GM23338 (cell line): ENCODE results near the gene TNFRSF12A. TPM values are rescaled to one million over a fixed set of nuclear protein-coding genes. Genes with fewer than 3 reads are reported as not detected.

Source experiments
- ATAC-seq: fragments of 200-7000 bp; cut with Tn5 transposase; 3 replicates; pipeline ENCODE4 v1.9.1; 2020
- DNase-seq: peaks from one replicate; pipeline ENCODE4 v3.0.0-alpha.2; 2015; ENCODE audit warnings: low spot score
- H2AFZ ChIP-seq: fragments of 200-600 bp; sonication (generic); 2 replicates; pipeline ENCODE4 v1.8.0; 2016; ENCODE audit warnings: antibody characterized with exemption, mild to moderate bottlenecking, moderate library complexity
- H3F3A ChIP-seq: fragments of 200-600 bp; sonication (generic); replicated peaks from 2 replicates; pipeline ENCODE4 v1.8.0; 2017; ENCODE audit warnings: antibody characterized with exemption, mixed run types, low read depth
- H3K27ac ChIP-seq: fragments of 200-600 bp; sonication (generic); 2 replicates; pipeline ENCODE4 v1.6.1; 2016; ENCODE audit warnings: low read depth
- H3K27me3 ChIP-seq: fragments of 200-600 bp; sonication (generic); 2 replicates; pipeline ENCODE4 v1.8.0; 2016; ENCODE audit warnings: mild to moderate bottlenecking, mixed run types, moderate library complexity; ENCODE audit not compliant: insufficient read depth
- H3K36me3 ChIP-seq: fragments of 200-600 bp; sonication (generic); 2 replicates; pipeline ENCODE4 v1.8.0; 2016; ENCODE audit warnings: mild to moderate bottlenecking; ENCODE audit not compliant: insufficient read depth
- H3K4me1 ChIP-seq: fragments of 200-600 bp; sonication (generic); 2 replicates; pipeline ENCODE4 v1.8.0; 2016; ENCODE audit warnings: mild to moderate bottlenecking, moderate library complexity; ENCODE audit not compliant: insufficient read depth
- H3K4me2 ChIP-seq: fragments of 200-600 bp; sonication (generic); 2 replicates; pipeline ENCODE4 v1.7.1; 2017; ENCODE audit warnings: mixed run types
- H3K4me3 ChIP-seq: fragments of 200-600 bp; sonication (generic); 2 replicates; pipeline ENCODE4 v1.6.1; 2016; ENCODE audit warnings: mixed run types
- H3K79me2 ChIP-seq: fragments of 200-600 bp; sonication (generic); replicated peaks from 2 replicates; pipeline ENCODE4 v1.8.0; 2017; ENCODE audit warnings: mild to moderate bottlenecking; ENCODE audit not compliant: insufficient read depth
- H3K9me2 ChIP-seq: fragments of 200-600 bp; sonication (generic); 2 replicates; pipeline ENCODE4 v1.8.0; 2017; ENCODE audit not compliant: insufficient read depth
- H4K20me1 ChIP-seq: fragments of 200-600 bp; sonication (generic); replicated peaks from 2 replicates; pipeline ENCODE4 v1.8.0; 2017; ENCODE audit warnings: mild to moderate bottlenecking; ENCODE audit not compliant: insufficient read depth
- H3K27ac Mint-ChIP-seq: 2 replicates; pipeline ENCODE4 v1.8.0; 2020; ENCODE audit warnings: inconsistent platforms, mild to moderate bottlenecking, moderate library complexity, mixed read lengths
- H3K27me3 Mint-ChIP-seq: 3 replicates; pipeline ENCODE4 v1.8.0; 2022; ENCODE audit warnings: low read depth, mild to moderate bottlenecking, moderate library complexity, mixed read lengths, inconsistent platforms; ENCODE audit not compliant: insufficient read depth, poor library complexity
- H3K36me3 Mint-ChIP-seq: 3 replicates; pipeline ENCODE4 v1.8.0; 2021; ENCODE audit warnings: low read depth, mild to moderate bottlenecking, inconsistent platforms, moderate library complexity, mixed read lengths
- H3K4me1 Mint-ChIP-seq: 3 replicates; pipeline ENCODE4 v1.8.0; 2020; ENCODE audit warnings: mild to moderate bottlenecking, inconsistent platforms, mixed read lengths
- H3K4me3 Mint-ChIP-seq: 3 replicates; pipeline ENCODE4 v1.8.0; 2021; ENCODE audit warnings: moderate library complexity, mild to moderate bottlenecking, inconsistent platforms, mixed read lengths
- H3K9me3 Mint-ChIP-seq: 3 replicates; pipeline ENCODE4 v1.8.0; 2020; ENCODE audit warnings: moderate library complexity, mild to moderate bottlenecking, inconsistent platforms, mixed read lengths
- ETS1 ChIP-seq: IDR thresholded peaks from 2 replicates; pipeline ENCODE4 v1.6.1; 2016; ENCODE audit warnings: antibody characterized with exemption
- POLR2AphosphoS5 ChIP-seq: IDR thresholded peaks from 2 replicates; pipeline ENCODE4 v1.6.1; 2016; ENCODE audit warnings: antibody characterized with exemption, low read depth
- ZNF114 ChIP-seq: fragments of 250-450 bp; sonication (Bioruptor Pico); IDR thresholded peaks from 2 replicates; pipeline ENCODE4 v1.5.0; 2020; ENCODE audit warnings: mild to moderate bottlenecking, moderate library complexity
- ZNF462 ChIP-seq: fragments of 250-450 bp; sonication (Bioruptor Pico); IDR thresholded peaks from 2 replicates; pipeline ENCODE4 v1.5.0; 2020; ENCODE audit warnings: mild to moderate bottlenecking, moderate library complexity
- polyA plus RNA-seq: library from polyadenylated mRNA; unstranded; fragments of >200 nt; fragmentation: Nextera tagmentation; extraction: Ambion mirVana; gene quantifications from 2 replicates; pipeline ENCODE4 v1.2.1, GENCODE V29; 2016
- total RNA-seq: library from RNA; depleted of rRNA; stranded (reverse); fragments of >200 nt; shearing (Covaris generic); gene quantifications from 2 replicates; pipeline ENCODE4 v1.2.3, GENCODE V29; 2014

TNFRSF12A gene
- total and polyA plus RNA-seq, 2 experiments from 2014 or later, result 78.0 to 152 TPM

- no peak for TF ChIP-seq ZNF462 (CRISPR knock-in tag)
Measured at GRCh38 chr16:3038896-3039295, 18.7 kb downstream of the TNFRSF12A start (continued).

- no peak overlapping the region for H3K27ac Mint-ChIP-seq
- peaks cover 18% of the 10 kb centered on the region for H3K27me3 Mint-ChIP-seq
- no peak for TF ChIP-seq POLR2AphosphoS5
- no peak for TF ChIP-seq ZNF114 (CRISPR knock-in tag)
- no peak for TF ChIP-seq ZNF462 (CRISPR knock-in tag)
- no peak for TF ChIP-seq ETS1
Measured at GRCh38 chr16:3042376-3042775, 22.2 kb downstream of the TNFRSF12A start.

More at GRCh38 chr16:3042376-3042775, 22.2 kb downstream of the TNFRSF12A start:
- Histone ChIP-seq H3K27me3 (peaks cover 17% of the 10 kb centered on the region), H3K4me2 (no peak overlapping the region), H3K9me2 (no peaks in the 10 kb centered on the region), H3K36me3 (no peaks in the 10 kb centered on the region), H3K79me2 (peaks cover 5% of the 10 kb centered on the region), H3K27ac (no peak overlapping the region), H3K4me1 (peaks cover 20% of the 10 kb centered on the region; the same call in 1 of the 2 replicates), H2AFZ (no peak overlapping the region), H3K4me3 (no peak overlapping the region), H4K20me1 (peaks cover 4% of the 10 kb centered on the region), H3F3A (peaks cover 11% of the 10 kb centered on the region; the same call in 1 of the 2 replicates)
- ATAC-seq (no peak), DNase-seq (no peak)
- no peak overlapping the region for H3K4me3 Mint-ChIP-seq
- peaks cover 7% of the 10 kb centered on the region; the same call in 2 of the 3 replicates for H3K9me3 Mint-ChIP-seq
- H3K4me1 Mint-ChIP-seq, result peaks cover 25% of the 10 kb centered on the region
- peaks cover 20% of the 10 kb centered on the region for H3K36me3 Mint-ChIP-seq
